DND-41 (cell line): Measurements from ENCODE around the gene PPFIA1.

ENCODE experiments used
- CTCF ChIP-seq: IDR thresholded peaks from 2 replicates; pipeline ENCODE4 v1.5.1; 2012; ENCODE audit warnings: borderline replicate concordance, low read length, moderate library complexity, mild to moderate bottlenecking; ENCODE audit not compliant: poor library complexity, severe bottlenecking; ENCODE audit errors: extremely low read depth
- EZH2 ChIP-seq: IDR thresholded peaks from 3 replicates; pipeline ENCODE4 v1.6.1; 2012; ENCODE audit warnings: borderline replicate concordance, low read depth, mild to moderate bottlenecking, moderate library complexity, low read length, inconsistent platforms; ENCODE audit not compliant: severe bottlenecking

- TF ChIP-seq CTCF, result no peak
- TF ChIP-seq EZH2, result no peak
Observed at GRCh38 chr11:70352601-70353000, 82.1 kb downstream of the PPFIA1 start.
